GM12891 (cell line): Measurements from ENCODE around the gene SORL1.

Experiments
- PAX5 ChIP-seq: IDR thresholded peaks from 2 replicates; pipeline ENCODE4 v1.6.1; 2011; ENCODE audit warnings: low read length, moderate library complexity, mild to moderate bottlenecking; ENCODE audit not compliant: insufficient read depth, severe bottlenecking
- POLR2A ChIP-seq: IDR thresholded peaks from 2 replicates; pipeline ENCODE4 v1.6.1; 2011; ENCODE audit warnings: low read depth, low read length, control low read depth
- TAF1 ChIP-seq: IDR thresholded peaks from 2 replicates; pipeline ENCODE4 v1.6.1; 2011; ENCODE audit warnings: low read depth, low read length, control low read depth

DNA sequence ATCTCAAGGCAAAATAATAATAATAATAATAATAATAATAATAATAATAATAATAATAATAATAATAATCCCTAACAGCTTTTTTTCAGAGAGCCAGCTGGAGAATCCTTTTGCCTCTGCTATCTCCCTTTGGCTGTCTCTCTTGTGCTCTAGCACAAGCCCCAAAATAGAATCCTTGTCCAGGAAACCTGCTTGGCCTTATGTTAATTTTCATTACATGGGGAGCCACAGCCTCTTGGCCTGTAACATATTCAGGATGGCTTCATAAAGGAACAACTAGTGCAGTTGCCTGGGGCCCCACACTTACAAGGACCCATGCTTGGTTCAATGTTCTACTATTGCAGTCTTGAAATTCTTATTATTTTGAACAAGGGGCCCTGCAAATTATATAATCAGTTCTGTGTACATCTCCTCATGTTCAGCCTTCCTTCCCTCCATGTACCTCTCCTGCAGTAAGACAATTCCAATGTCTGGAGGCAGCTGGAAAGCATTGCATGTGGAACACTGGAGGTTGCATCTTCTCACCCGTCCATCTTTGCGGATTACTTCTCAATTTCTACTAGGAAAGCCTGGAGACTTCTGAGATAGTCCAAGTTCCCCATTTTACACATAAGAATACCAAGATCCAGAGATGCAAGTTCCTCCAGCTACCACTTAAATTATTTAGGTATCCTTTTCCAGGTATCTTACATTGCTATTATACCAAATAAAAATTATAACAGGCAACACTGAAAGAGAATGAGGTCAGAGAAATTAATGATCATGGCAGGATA lies 37.8 kb upstream of the SORL1 start:
- TF ChIP-seq PAX5 (no peak), POLR2A (no peak), TAF1 (no peak)
